Sigmoid colon (tissue), 7 donors: Measurements from ENCODE around the gene DLG1. TPM values are rescaled to one million over a fixed set of nuclear protein-coding genes. Genes with fewer than 3 reads are reported as not detected.

Experiments used
- DNase-seq: peaks from one replicate; pipeline ENCODE4 v3.0.0-alpha.2; 2019
- H3K27ac ChIP-seq, 4 donors: fragments of 200-600 bp; sonication (generic); one replicate each; pipeline ENCODE4 v1.5.1; 2016 to 2019; ENCODE audit warnings: mild to moderate bottlenecking in 1 of 4
- H3K27me3 ChIP-seq, 3 donors: fragments of 200-600 bp; sonication (generic); one replicate each; pipeline ENCODE4 v1.5.1; 2019; ENCODE audit warnings: mild to moderate bottlenecking in 1 of 3
- H3K36me3 ChIP-seq, 4 donors: fragments of 200-600 bp; sonication (generic); one replicate each; pipeline ENCODE4 v1.5.1; 2016 to 2019
- H3K4me1 ChIP-seq, 4 donors: fragments of 200-600 bp; sonication (generic); one replicate each; pipeline ENCODE4 v1.5.1; 2017 to 2019
- H3K4me3 ChIP-seq, 4 donors: fragments of 200-600 bp; sonication (generic); one replicate each; pipeline ENCODE4 v1.5.1; 2017 to 2019; ENCODE audit warnings: mild to moderate bottlenecking in 2 of 4, moderate library complexity in 1 of 4
- H3K9me3 ChIP-seq, 4 donors: fragments of 200-600 bp in 3 of 4; sonication (generic) in 3 of 4; one replicate each; pipeline versions ENCODE4 v1.5.1 to v1.6.1; 2013 to 2019
- CTCF ChIP-seq, 4 experiments: fragments of 450-650 bp in 3 of 4; fragments of 200-600 bp in 1 of 4; IDR thresholded peaks; one replicate each; pipeline ENCODE4 v1.5.1; 2016 to 2019; ENCODE audit warnings: antibody characterized with exemption in 4 of 4, mild to moderate bottlenecking in 3 of 4, moderate library complexity in 2 of 4
- EP300 ChIP-seq, 4 donors: sonication (generic); formaldehyde crosslinking; IDR thresholded peaks; one replicate each; pipeline ENCODE4 v1.6.1; 2017; ENCODE audit warnings: antibody characterized with exemption in 4 of 4
- POLR2A ChIP-seq, 2 donors: fragments of 450-650 bp; IDR thresholded peaks; one replicate each; pipeline ENCODE4 v1.6.1; 2016; ENCODE audit warnings: antibody characterized with exemption in 2 of 2, mild to moderate bottlenecking in 2 of 2, moderate library complexity in 2 of 2
- POLR2AphosphoS5 ChIP-seq, 4 donors: sonication (generic); formaldehyde crosslinking; IDR thresholded peaks; one replicate each; pipeline ENCODE4 v1.6.1; 2017; ENCODE audit warnings: antibody characterized with exemption in 4 of 4
- WGBS, 2 donors: extraction: QIAGEN DNeasy Blood & Tissue Kit; methylation state at CpG; one replicate each; pipeline ENCODE4 v1.1.7; 2013; 5-methylcytosine and 5-hydroxymethylcytosine counted together
- intact Hi-C: fragments of 100-400 bp; cut with DNase I; formaldehyde crosslinking; loops from one replicate; pipeline ENCODE4 v1.15.1; 2023
- polyA plus RNA-seq, 3 donors: library from polyadenylated mRNA; stranded (reverse); fragments of 200-250 nt; gene quantifications; one replicate each; pipeline ENCODE4 v1.2.3, GENCODE V29; 2013
- total RNA-seq, 4 donors: library from RNA; depleted of rRNA; stranded (reverse); fragments of >200 nt; gene quantifications; one replicate each; pipeline ENCODE4 v1.1.0, GENCODE V29; 2016
- donor health status: healthy with polysubstance abuse.
- donor health status: Bipolar disorder and iron deficiency.
- donor health status: healthy.

The DLG1 gene
- total and polyA plus RNA-seq, 7 donors: 30.6 to 83.7 (median 64.3) TPM

- no peak for TF ChIP-seq EP300 (IDR thresholded peaks at IDR 0.05)
- no peak for TF ChIP-seq POLR2A (IDR thresholded peaks at IDR 0.05)
- TF ChIP-seq POLR2AphosphoS5 (IDR thresholded peaks at IDR 0.05): no peak
- no peak for TF ChIP-seq CTCF (IDR thresholded peaks at IDR 0.05)
- Histone ChIP-seq H3K4me1 (no peaks in the 10 kb centered on the region), H3K27ac (no peak overlapping the region), H3K4me3 (no peak overlapping the region), H3K36me3 (peaks cover 0 to 6% (median 0%) of the 10 kb centered on the region in 4 donors), H3K9me3 (peaks cover 0 to 5% (median 0%) of the 10 kb centered on the region in 4 donors), H3K27me3 (no peaks in the 10 kb centered on the region)
- no peak for DNase-seq
- 55 to 86% methylated on average over 4 of the region's 4 CpGs for WGBS, 2 donors
- intact Hi-C loops: no loop called here
These were observed 63.2 kb downstream of the DLG1 start for GRCh38 chr3:197234947-197235914.

- WGBS, 2 donors: 97 to 98% methylated on average over 7 of the region's 7 CpGs
- intact Hi-C loops: no loop called here
- Histone ChIP-seq H3K9me3 (peaks cover 0 to 4% (median 0%) of the 10 kb centered on the region in 4 donors), H3K36me3 (peaks cover 0 to 6% (median 0%) of the 10 kb centered on the region in 4 donors), H3K27me3 (no peaks in the 10 kb centered on the region), H3K4me1 (peaks cover 0 to 12% (median 0%) of the 10 kb centered on the region in 4 donors), H3K27ac (no peak overlapping the region), H3K4me3 (no peak overlapping the region)
- DNase-seq: no peak
- no peak for TF ChIP-seq POLR2AphosphoS5 (IDR thresholded peaks at IDR 0.05)
- no peak for TF ChIP-seq EP300 (IDR thresholded peaks at IDR 0.05)
- TF ChIP-seq CTCF (IDR thresholded peaks at IDR 0.05): no peak
- no peak for TF ChIP-seq POLR2A (IDR thresholded peaks at IDR 0.05)
These were observed 67.1 kb downstream of the DLG1 start for GRCh38 chr3:197231321-197231720.

GRCh38 chr3:197229836-197230235 is 68.6 kb downstream of the DLG1 start:
- Histone ChIP-seq H3K27me3 (no peaks in the 10 kb centered on the region), H3K36me3 (no peaks in the 10 kb centered on the region), H3K9me3 (no peaks in the 10 kb centered on the region), H3K27ac (no peak overlapping the region), H3K4me1 (peaks cover 0 to 19% (median 0%) of the 10 kb centered on the region in 4 donors), H3K4me3 (no peak overlapping the region)
- DNase-seq: no peak
- no peak for TF ChIP-seq POLR2AphosphoS5 (IDR thresholded peaks at IDR 0.05)
- TF ChIP-seq EP300 (IDR thresholded peaks at IDR 0.05): no peak
- no peak for TF ChIP-seq CTCF (IDR thresholded peaks at IDR 0.05)
- no peak for TF ChIP-seq POLR2A (IDR thresholded peaks at IDR 0.05)
- 55 to 93% methylated on average over 3 of the region's 3 CpGs for WGBS, 2 donors
- intact Hi-C loops: loop anchor here (10.0 kb wide), 1 partner anchor 285 kb away; no protein-coding TSS in a partner anchor

DNA sequence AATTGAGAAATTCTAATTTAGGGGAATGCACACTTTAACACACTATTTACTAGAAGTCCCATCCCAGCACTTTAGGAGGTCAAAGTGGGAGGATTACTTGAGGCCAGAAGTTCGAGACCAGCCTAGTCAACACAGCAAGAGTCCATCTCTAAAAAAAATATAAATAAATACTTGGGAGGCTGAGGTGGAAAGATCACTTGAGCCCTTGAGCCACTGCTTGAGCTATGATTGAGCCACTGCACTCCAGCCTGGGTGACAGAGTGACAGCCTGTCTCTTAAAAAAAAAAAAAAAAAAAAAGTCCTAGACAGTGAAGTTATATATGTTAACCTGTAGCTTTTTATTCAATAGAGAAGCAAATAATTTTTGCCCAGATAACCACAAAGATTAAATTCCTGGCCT is 69.2 kb downstream of the DLG1 start:
- no peak for DNase-seq
- intact Hi-C loops: loop anchor here (10.0 kb wide), 1 partner anchor 286 kb away; no protein-coding TSS in a partner anchor
- Histone ChIP-seq H3K36me3 (no peaks in the 10 kb centered on the region), H3K9me3 (no peaks in the 10 kb centered on the region), H3K4me1 (peaks cover 0 to 22% (median 0%) of the 10 kb centered on the region in 4 donors), H3K27me3 (no peaks in the 10 kb centered on the region), H3K27ac (no peak overlapping the region), H3K4me3 (no peak overlapping the region)
- WGBS, 2 donors: 83 to 92% methylated on average over 1 of the region's 1 CpG
- no peak for TF ChIP-seq CTCF (IDR thresholded peaks at IDR 0.05)
- no peak for TF ChIP-seq EP300 (IDR thresholded peaks at IDR 0.05)
- TF ChIP-seq POLR2A (IDR thresholded peaks at IDR 0.05): no peak
- no peak for TF ChIP-seq POLR2AphosphoS5 (IDR thresholded peaks at IDR 0.05)
